Gastroesophageal sphincter (tissue), 3 donors: ENCODE results near the gene NSFL1C.

ENCODE experiments used
- POLR2AphosphoS5 ChIP-seq: sonication (generic); formaldehyde crosslinking; IDR thresholded peaks from one replicate; pipeline ENCODE4 v1.6.1; 2017; ENCODE audit warnings: antibody characterized with exemption
- TF ChIP-seq, protein P1 (sequence below), 4 experiments: fragments of 200-600 bp in 2 of 4; fragments of 450-650 bp in 2 of 4; sonication (generic) in 1 of 4; IDR thresholded peaks; one replicate each; pipeline ENCODE4 v1.5.1; 2017 to 2019; ENCODE audit warnings: antibody characterized with exemption in 4 of 4, mild to moderate bottlenecking in 2 of 4, moderate library complexity in 2 of 4

DNA sequence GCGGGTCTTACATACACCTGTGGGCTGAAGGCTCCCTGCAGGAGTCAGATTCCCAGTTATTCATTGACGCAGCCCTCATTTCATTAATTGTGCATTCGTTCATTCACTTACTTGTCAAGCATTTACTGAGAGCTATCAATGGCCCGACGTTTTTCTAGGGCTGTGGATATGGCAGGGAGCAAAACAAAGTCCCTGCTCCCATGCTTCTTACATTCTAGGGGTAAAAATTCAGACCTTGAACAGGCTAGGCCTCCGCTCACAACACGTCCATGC lies 369 bp upstream of the NSFL1C start:
- TF ChIP-seq, protein P1, sequence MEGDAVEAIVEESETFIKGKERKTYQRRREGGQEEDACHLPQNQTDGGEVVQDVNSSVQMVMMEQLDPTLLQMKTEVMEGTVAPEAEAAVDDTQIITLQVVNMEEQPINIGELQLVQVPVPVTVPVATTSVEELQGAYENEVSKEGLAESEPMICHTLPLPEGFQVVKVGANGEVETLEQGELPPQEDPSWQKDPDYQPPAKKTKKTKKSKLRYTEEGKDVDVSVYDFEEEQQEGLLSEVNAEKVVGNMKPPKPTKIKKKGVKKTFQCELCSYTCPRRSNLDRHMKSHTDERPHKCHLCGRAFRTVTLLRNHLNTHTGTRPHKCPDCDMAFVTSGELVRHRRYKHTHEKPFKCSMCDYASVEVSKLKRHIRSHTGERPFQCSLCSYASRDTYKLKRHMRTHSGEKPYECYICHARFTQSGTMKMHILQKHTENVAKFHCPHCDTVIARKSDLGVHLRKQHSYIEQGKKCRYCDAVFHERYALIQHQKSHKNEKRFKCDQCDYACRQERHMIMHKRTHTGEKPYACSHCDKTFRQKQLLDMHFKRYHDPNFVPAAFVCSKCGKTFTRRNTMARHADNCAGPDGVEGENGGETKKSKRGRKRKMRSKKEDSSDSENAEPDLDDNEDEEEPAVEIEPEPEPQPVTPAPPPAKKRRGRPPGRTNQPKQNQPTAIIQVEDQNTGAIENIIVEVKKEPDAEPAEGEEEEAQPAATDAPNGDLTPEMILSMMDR (IDR thresholded peaks at IDR 0.05): no peak
- no peak for TF ChIP-seq POLR2AphosphoS5
